Upper lobe of left lung (tissue), 6 donors: Measurements from ENCODE around the gene FASTKD3. TPM values are rescaled to one million over a fixed set of nuclear protein-coding genes. Genes with fewer than 3 reads are reported as not detected.
A peak's percentile ranks its signal among the peaks of the same experiment; 100 is the strongest.

Source experiments
- ATAC-seq, 2 donors: fragments of 200-7000 bp; cut with Tn5 transposase; one replicate each; pipeline ENCODE4 v1.9.1; 2022; ENCODE audit warnings: mild to moderate bottlenecking in 2 of 2, moderate library complexity in 2 of 2; ENCODE audit not compliant: low FRiP score in 2 of 2
- DNase-seq, 2 donors: peaks; one replicate each; pipeline ENCODE4 v3.0.0-alpha.2; 2019 to 2020
- H3K27ac ChIP-seq, 4 donors: fragments of 200-600 bp; sonication (generic); one replicate each; pipeline ENCODE4 v1.5.1; 2016 to 2019
- H3K27me3 ChIP-seq, 4 donors: fragments of 200-600 bp; sonication (generic); one replicate each; pipeline ENCODE4 v1.5.1; 2017 to 2019
- H3K36me3 ChIP-seq, 4 donors: fragments of 200-600 bp; sonication (generic); one replicate each; pipeline ENCODE4 v1.5.1; 2016 to 2019
- H3K4me1 ChIP-seq, 4 donors: fragments of 200-600 bp; sonication (generic); one replicate each; pipeline ENCODE4 v1.5.1; 2018 to 2019
- H3K4me3 ChIP-seq, 4 donors: fragments of 200-600 bp; sonication (generic); one replicate each; pipeline ENCODE4 v1.5.1; 2017 to 2019; ENCODE audit warnings: mild to moderate bottlenecking in 2 of 4, moderate library complexity in 1 of 4
- H3K9me3 ChIP-seq, 4 donors: fragments of 200-600 bp; sonication (generic); one replicate each; pipeline ENCODE4 v1.5.1; 2018 to 2019
- CTCF ChIP-seq, 6 experiments: fragments of 450-650 bp in 4 of 6; fragments of 200-600 bp in 2 of 6; sonication (generic) in 2 of 6; IDR thresholded peaks; one replicate each; pipeline ENCODE4 v1.5.1; 2016 to 2019; ENCODE audit warnings: antibody characterized with exemption in 6 of 6
- EP300 ChIP-seq, 4 donors: sonication (generic); formaldehyde crosslinking; IDR thresholded peaks; one replicate each; pipeline ENCODE4 v1.5.1; 2017; ENCODE audit warnings: antibody characterized with exemption in 4 of 4, control low read depth in 2 of 4
- POLR2A ChIP-seq, 4 donors: fragments of 450-650 bp; IDR thresholded peaks; one replicate each; pipeline ENCODE4 v1.5.1; 2016 to 2017; ENCODE audit warnings: antibody characterized with exemption in 4 of 4, mild to moderate bottlenecking in 2 of 4
- POLR2AphosphoS5 ChIP-seq, 2 donors: sonication (generic); formaldehyde crosslinking; IDR thresholded peaks; one replicate each; pipeline ENCODE4 v1.5.1; 2017; ENCODE audit warnings: antibody characterized with exemption in 2 of 2
- WGBS, 2 donors: methylation state at CpG; one replicate each; pipeline ENCODE4 v1.1.5; 2017 to 2018; 5-methylcytosine and 5-hydroxymethylcytosine counted together
- total RNA-seq, 6 donors: library from RNA; depleted of rRNA in 4 of 6; stranded (reverse); fragments of >200 nt in 4 of 6; gene quantifications; one replicate each; pipeline versions ENCODE4 v1.1.0 to v1.2.1, GENCODE V29; 2016 to 2021
- donor health status: DM: no; HTN: no; CAD: no; lungs with moderate emphysema.
- donor health status: DM: no; HTN: yes; CAD: no; lungs with severe emphysema.

The FASTKD3 gene
- total RNA-seq, 6 donors from 2014 or later, result 1.6 to 21.0 (median 10.6) TPM

- TF ChIP-seq POLR2AphosphoS5 (IDR thresholded peaks at IDR 0.05) (no peak), CTCF (IDR thresholded peaks at IDR 0.05) (no peak), EP300 (IDR thresholded peaks at IDR 0.05) (no peak), POLR2A (IDR thresholded peaks at IDR 0.05) (no peak)
- no peaks in the 10 kb centered on the region for H3K27me3 ChIP-seq
- WGBS, 2 donors, result 95 to 97% methylated on average over 9 of the region's 9 CpGs
- DNase-seq (no peak), ATAC-seq (no peak)
- H3K36me3 ChIP-seq, result peaks cover 29 to 64% (median 44%) of the 10 kb centered on the region in 4 donors
- H3K4me1 ChIP-seq, result no peaks in the 10 kb centered on the region
- no peak overlapping the region for H3K27ac ChIP-seq
- no peak overlapping the region for H3K4me3 ChIP-seq
- peaks cover 0 to 6% (median 3%) of the 10 kb centered on the region in 4 donors for H3K9me3 ChIP-seq
Observed at GRCh38 chr5:7902666-7903625, 34.1 kb upstream of the FASTKD3 start.

- no peak for DNase-seq
- H3K27ac ChIP-seq, result no peak overlapping the region
- WGBS, 2 donors, result 94 to 97% methylated on average over 3 of the region's 3 CpGs
- no peak for TF ChIP-seq EP300 (IDR thresholded peaks at IDR 0.05)
- H3K4me1 ChIP-seq, result no peaks in the 10 kb centered on the region
- no peak overlapping the region for H3K4me3 ChIP-seq
- peaks cover 31 to 68% (median 49%) of the 10 kb centered on the region in 4 donors for H3K36me3 ChIP-seq
- H3K27me3 ChIP-seq, result no peaks in the 10 kb centered on the region
- ATAC-seq, result no peak
- H3K9me3 ChIP-seq, result peaks cover 0 to 3% (median 0%) of the 10 kb centered on the region in 4 donors
Observed at GRCh38 chr5:7902201-7902600, 33.4 kb upstream of the FASTKD3 start.

- DNase-seq (no peak), ATAC-seq (no peak)
- Histone ChIP-seq H3K27me3 (no peaks in the 10 kb centered on the region), H3K27ac (no peak overlapping the region), H3K4me3 (no peak overlapping the region), H3K36me3 (peaks cover 48 to 98% (median 72%) of the 10 kb centered on the region in 4 donors), H3K4me1 (peaks cover 0 to 6% (median 0%) of the 10 kb centered on the region in 4 donors), H3K9me3 (no peaks in the 10 kb centered on the region)
- TF ChIP-seq POLR2A (IDR thresholded peaks at IDR 0.05) (no peak), CTCF (IDR thresholded peaks at IDR 0.05) (no peak), EP300 (IDR thresholded peaks at IDR 0.05) (no peak), POLR2AphosphoS5 (IDR thresholded peaks at IDR 0.05) (no peak)
- WGBS, 2 donors, result 85% methylated on average over 5 of the region's 5 CpGs
Observed at GRCh38 chr5:7897014-7897600, 28.3 kb upstream of the FASTKD3 start.

GRCh38 chr5:7894860-7895259, 26.0 kb upstream of the FASTKD3 start:
- H3K36me3 ChIP-seq, result peaks cover 37 to 91% (median 68%) of the 10 kb centered on the region in 4 donors
- TF ChIP-seq POLR2A (IDR thresholded peaks at IDR 0.05), result no peak
- TF ChIP-seq POLR2AphosphoS5 (IDR thresholded peaks at IDR 0.05), result no peak

GRCh38 chr5:7894439-7894838, 25.6 kb upstream of the FASTKD3 start:
- Histone ChIP-seq H3K27ac (peak overlapping the region in 2 of 4 donors; percentile 10 to 27), H3K36me3 (peaks cover 39 to 91% (median 68%) of the 10 kb centered on the region in 4 donors), H3K9me3 (no peaks in the 10 kb centered on the region), H3K27me3 (no peaks in the 10 kb centered on the region), H3K4me1 (peaks cover 0 to 6% (median 0%) of the 10 kb centered on the region in 4 donors), H3K4me3 (no peak overlapping the region)
- WGBS, 2 donors, result 57 to 81% methylated on average over 5 of the region's 5 CpGs
- ATAC-seq (no peak), DNase-seq (no peak)
- no peak for TF ChIP-seq POLR2AphosphoS5 (IDR thresholded peaks at IDR 0.05)
- TF ChIP-seq CTCF (IDR thresholded peaks at IDR 0.05), result no peak
- no peak for TF ChIP-seq EP300 (IDR thresholded peaks at IDR 0.05)
- TF ChIP-seq POLR2A (IDR thresholded peaks at IDR 0.05), result no peak

More at GRCh38 chr5:7894860-7895259, 26.0 kb upstream of the FASTKD3 start:
- H3K27ac ChIP-seq, result no peak overlapping the region
- peaks cover 0 to 6% (median 0%) of the 10 kb centered on the region in 4 donors for H3K4me1 ChIP-seq
- WGBS, 2 donors, result 53 to 60% methylated on average over 2 of the region's 2 CpGs
- no peak for DNase-seq
- ATAC-seq, result no peak
- H3K27me3 ChIP-seq, result no peaks in the 10 kb centered on the region
- H3K4me3 ChIP-seq, result no peak overlapping the region
- H3K9me3 ChIP-seq, result no peaks in the 10 kb centered on the region
